Heart right ventricle (tissue), 16 donors: ENCODE data around the gene ZRANB1. TPM values are rescaled to one million over a fixed set of nuclear protein-coding genes. Genes with fewer than 3 reads are reported as not detected.

ENCODE experiments used
- ATAC-seq, 8 donors: fragments of 200-7000 bp; cut with Tn5 transposase; one replicate each; pipeline ENCODE4 v1.9.1; 2020; ENCODE audit warnings: mild to moderate bottlenecking in 8 of 8, moderate library complexity in 8 of 8, moderate number of reproducible peaks in 1 of 8
- DNase-seq, 2 donors: peaks; one replicate each; pipeline ENCODE4 v3.0.0-alpha.2; 2020
- H3K27ac ChIP-seq, 10 donors: fragments of 200-600 bp; sonication (generic) in 2 of 10; one replicate each; pipeline versions ENCODE4 v1.5.0 to v1.8.0; 2020 to 2022; ENCODE audit warnings: mild to moderate bottlenecking in 3 of 10
- H3K27me3 ChIP-seq, 7 donors: fragments of 200-600 bp; one replicate each; pipeline ENCODE4 v1.8.0; 2021 to 2022; ENCODE audit warnings: mild to moderate bottlenecking in 2 of 7
- H3K36me3 ChIP-seq, 9 donors: fragments of 200-600 bp; sonication (generic) in 1 of 9; one replicate each; pipeline versions ENCODE4 v1.5.0 to v1.8.0; 2020 to 2022; ENCODE audit warnings: mild to moderate bottlenecking in 2 of 9
- H3K4me1 ChIP-seq, 9 donors: fragments of 200-600 bp; sonication (generic) in 1 of 9; one replicate each; pipeline versions ENCODE4 v1.5.0 to v1.8.0; 2020 to 2022; ENCODE audit warnings: mild to moderate bottlenecking in 4 of 9
- H3K4me3 ChIP-seq, 10 donors: fragments of 200-600 bp; sonication (generic) in 2 of 10; one replicate each; pipeline versions ENCODE4 v1.5.0 to v1.8.0; 2020 to 2022; ENCODE audit warnings: mild to moderate bottlenecking in 7 of 10, moderate library complexity in 2 of 10
- H3K9me3 ChIP-seq, 11 donors: fragments of 200-600 bp in 10 of 11; sonication (generic) in 2 of 11; one replicate each; pipeline versions ENCODE4 v1.5.0 to v1.8.0; 2013 to 2022; ENCODE audit warnings: mild to moderate bottlenecking in 2 of 11, control low read depth in 1 of 11, moderate library complexity in 1 of 11
- CTCF ChIP-seq, 9 donors: fragments of 200-600 bp; sonication (generic) in 2 of 9; IDR thresholded peaks; one replicate each; pipeline versions ENCODE4 v1.5.0 to v1.8.0; 2021 to 2022; ENCODE audit warnings: antibody characterized with exemption in 9 of 9, mild to moderate bottlenecking in 5 of 9, moderate library complexity in 1 of 9
- WGBS, 2 donors: extraction: QIAGEN DNeasy Blood & Tissue Kit; methylation state at CpG; one replicate each; pipeline ENCODE4 v1.1.7; 2013; ENCODE audit warnings: inconsistent platforms in 1 of 2; 5-methylcytosine and 5-hydroxymethylcytosine counted together
- intact Hi-C, 10 donors: fragments of 100-400 bp; cut with DNase I; formaldehyde crosslinking; loops; one replicate each; pipeline versions ENCODE4 v1.11.1 to v1.14.2; 2022
- polyA plus RNA-seq, 2 donors: library from polyadenylated mRNA; stranded (reverse); fragments of 200-250 nt; gene quantifications; one replicate each; pipeline ENCODE4 v1.2.3, GENCODE V29; 2013
- total RNA-seq, 10 donors: library from RNA; stranded (reverse); fragmentation: NEBNext Ultra II Directional in 3 of 10; extraction: Animal tissue kit (Norgen Biotek cat#: 25700) in 3 of 10; gene quantifications; one replicate each; pipeline versions ENCODE4 v1.2.1 to v1.2.4, GENCODE V29; 2021 to 2023
- donor health status: Arrhythmogenic right ventricular cardiomyopathy.
- donor health status: ischemic (EF 13 %, LVEDD 7.1; RV severe dilation, severe dysfunction).
- donor health status: healthy with polysubstance abuse.
- donor health status: DM: no; HTN: yes; CAD: no.
- donor health status: DM: no; HTN: no; CAD: no.
- donor health status: ischemic (EF 25% LVEDD 6.9; RV normal size, moderate dysfunction).
- donor health status: ischemic (EF 25% LVEDD 5.7; RV mildly dilated, moderate dysfunction).
- donor health status: healthy.
- donor health status: DM: yes; HTN: yes; CAD: no.
- donor health status: Ischemic cardiomyopathy.
- donor health status: ischemic (EF 35%, LVEDD 5.7; RV mildly dilated, moderate dysfunction).
- donor health status: nonischemic (EF 11% LVEDD 7.7; RV severe dilation, severe dysfunction).
- donor health status: DM: yes; HTN: yes; CAD: no.
- donor health status: PGD.
- donor health status: ischemic (EF 29% LVEDD 5.4; RV normal size, mild dysfunction).
- donor health status: nonischemic (EF 23%, LVEDD 6.1; RV moderate dilation, normal function).

The ZRANB1 gene
- total and polyA plus RNA-seq, 12 donors, result 13.0 to 33.2 (median 27.5) TPM

- peak overlapping the region in 1 of 10 donors; percentile 23 for H3K27ac ChIP-seq
- intact Hi-C loops, result no loop called here
- WGBS, 2 donors, result 45 to 54% methylated on average over 2 of the region's 2 CpGs
- H3K36me3 ChIP-seq, result peaks cover 0 to 21% (median 0%) of the 10 kb centered on the region in 9 donors
- DNase-seq (no peak), ATAC-seq (peak in 1 of 8 donors; percentile 4)
- no peak for TF ChIP-seq CTCF (IDR thresholded peaks at IDR 0.05)
- H3K4me1 ChIP-seq, result peaks cover 3 to 82% (median 59%) of the 10 kb centered on the region in 9 donors
- H3K4me3 ChIP-seq, result no peak overlapping the region
- H3K9me3 ChIP-seq, result no peaks in the 10 kb centered on the region
- H3K27me3 ChIP-seq, result no peaks in the 10 kb centered on the region
Measured at GRCh38 chr10:124946945-124947344, 5.0 kb downstream of the ZRANB1 start.

GRCh38 chr10:124949543-124949942 lies 7.6 kb downstream of the ZRANB1 start:
- intact Hi-C loops, result no loop called here
- Histone ChIP-seq H3K4me1 (peaks cover 0 to 69% (median 35%) of the 10 kb centered on the region in 9 donors), H3K36me3 (peaks cover 0 to 25% (median 0%) of the 10 kb centered on the region in 9 donors), H3K4me3 (no peak overlapping the region), H3K9me3 (no peaks in the 10 kb centered on the region), H3K27me3 (no peaks in the 10 kb centered on the region), H3K27ac (no peak overlapping the region)
- DNase-seq, result no peak
- no peak for ATAC-seq
- no peak for TF ChIP-seq CTCF (IDR thresholded peaks at IDR 0.05)
- 98% methylated on average over 5 of the region's 5 CpGs for WGBS, 2 donors

- peaks cover 0 to 25% (median 0%) of the 10 kb centered on the region in 9 donors for H3K36me3 ChIP-seq
- WGBS, 2 donors, result 81 to 84% methylated on average over 6 of the region's 6 CpGs
- H3K4me3 ChIP-seq, result no peak overlapping the region
- H3K9me3 ChIP-seq, result no peaks in the 10 kb centered on the region
- ATAC-seq (no peak), DNase-seq (no peak)
- intact Hi-C loops, result no loop called here
- no peak for TF ChIP-seq CTCF (IDR thresholded peaks at IDR 0.05)
- no peak overlapping the region for H3K27ac ChIP-seq
- peaks cover 0 to 68% (median 30%) of the 10 kb centered on the region in 9 donors for H3K4me1 ChIP-seq
- no peaks in the 10 kb centered on the region for H3K27me3 ChIP-seq
Measured at GRCh38 chr10:124952123-124952522, 10.2 kb downstream of the ZRANB1 start.

- WGBS, 2 donors, result 87 to 94% methylated on average over 3 of the region's 3 CpGs
- H3K27ac ChIP-seq, result no peak overlapping the region
- intact Hi-C loops, result no loop called here
- peaks cover 0 to 67% (median 29%) of the 10 kb centered on the region in 9 donors for H3K4me1 ChIP-seq
- ATAC-seq (no peak), DNase-seq (no peak)
- H3K9me3 ChIP-seq, result no peaks in the 10 kb centered on the region
- no peaks in the 10 kb centered on the region for H3K27me3 ChIP-seq
- no peak for TF ChIP-seq CTCF (IDR thresholded peaks at IDR 0.05)
- H3K36me3 ChIP-seq, result peaks cover 0 to 25% (median 0%) of the 10 kb centered on the region in 9 donors
- no peak overlapping the region for H3K4me3 ChIP-seq
Measured at GRCh38 chr10:124953421-124953820, 11.5 kb downstream of the ZRANB1 start.
